ENCODE results near the gene GMEB2.

Gene GMEB2

DNA sequence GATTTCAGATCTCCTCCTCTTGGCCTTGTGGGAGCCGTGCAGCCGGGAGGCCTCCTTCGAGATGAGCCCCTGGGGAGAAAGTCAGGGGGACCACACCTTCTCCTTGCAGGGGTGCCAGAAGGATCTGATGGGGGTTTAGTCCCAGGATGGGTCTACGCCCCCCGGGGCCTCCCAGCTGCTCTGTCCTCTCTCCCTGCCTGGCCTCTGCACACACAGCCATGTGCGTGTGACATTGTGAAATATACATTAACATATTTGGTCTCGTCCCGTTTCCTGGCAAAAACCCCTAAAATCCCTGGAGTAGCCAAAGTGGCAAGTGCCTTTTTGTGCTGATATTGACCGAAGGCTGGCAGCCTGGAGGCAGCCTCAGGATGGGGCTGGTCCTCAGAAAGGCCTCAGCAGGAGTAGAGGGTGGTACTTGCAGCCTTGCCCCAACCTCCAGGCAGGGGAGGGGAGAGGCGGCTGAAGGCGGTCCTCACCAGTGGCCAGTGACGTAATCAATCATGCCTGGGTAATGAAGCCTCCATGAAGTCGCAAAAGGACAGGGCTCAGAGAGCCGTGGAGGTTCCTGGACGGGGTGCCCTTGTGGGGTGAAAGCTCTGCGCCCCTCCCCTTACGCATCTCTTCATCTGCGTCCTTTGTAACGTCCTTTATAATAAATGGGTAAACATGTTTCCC is 47.7 kb downstream of the GMEB2 start:
- H3K4me1 ChIP-seq (ENCODE audit: insufficient read depth, low read length) = peaks cover 3% of the 10 kb centered on the region
- H3K27ac ChIP-seq (ENCODE audit: low read depth, low read length) = no peak overlapping the region
- no peaks in the 10 kb centered on the region for H3K27me3 ChIP-seq (ENCODE audit: control insufficient read depth in 1 of 2, insufficient read depth in 2 of 2, low read length in 2 of 2)
- no peak overlapping the region for H3K4me3 ChIP-seq (ENCODE audit: low read depth in 1 of 2, low read length in 2 of 2)
- H3K36me3 ChIP-seq (ENCODE audit: insufficient read depth, low read length) = no peaks in the 10 kb centered on the region
- no peak overlapping the region for H3K9ac ChIP-seq (ENCODE audit: low read length)
- H3K9me3 ChIP-seq (ENCODE audit: low read length) = no peaks in the 10 kb centered on the region

DNA sequence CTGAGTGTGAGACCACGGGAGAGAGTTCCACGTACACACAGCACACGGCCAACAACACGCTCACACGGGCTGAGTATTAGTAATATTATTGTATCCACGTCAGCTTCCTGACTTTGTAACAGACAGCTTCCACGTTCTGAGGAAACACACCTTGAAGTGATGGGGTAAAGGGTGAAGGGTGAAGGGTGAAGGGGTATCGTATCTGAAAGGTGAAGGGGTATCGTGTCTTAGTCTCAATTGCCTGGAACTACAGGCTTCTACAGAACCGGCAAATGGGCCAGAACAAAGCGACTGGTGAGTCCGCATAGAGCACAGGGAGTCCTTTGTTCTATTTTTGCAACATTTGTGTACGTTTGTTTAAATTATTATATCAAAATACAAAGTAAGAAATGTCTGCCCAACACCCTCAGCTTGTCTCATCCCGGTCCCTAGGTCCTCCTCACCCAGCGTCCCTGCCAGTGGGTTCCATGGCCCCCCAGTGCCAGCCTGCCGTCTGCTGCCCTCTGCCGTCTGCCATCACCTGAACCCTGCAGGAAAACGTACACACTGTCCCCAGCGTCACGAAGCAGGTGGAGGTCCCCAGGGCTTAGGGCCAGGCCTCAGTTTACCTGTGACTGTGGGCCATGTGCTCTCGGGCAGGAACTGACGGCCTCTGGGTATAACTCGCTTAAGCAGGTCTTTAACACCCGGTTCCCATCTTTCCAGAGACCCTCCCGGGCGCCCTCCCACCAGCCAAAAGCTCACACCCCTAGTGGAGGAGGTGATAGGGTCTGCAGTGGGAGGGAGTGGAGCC is 48.5 kb downstream of the GMEB2 start:
- Histone ChIP-seq H3K4me3 (ENCODE audit: low read depth in 1 of 2, low read length in 2 of 2) (no peak overlapping the region), H3K36me3 (ENCODE audit: insufficient read depth, low read length) (no peaks in the 10 kb centered on the region), H3K27ac (ENCODE audit: low read depth, low read length) (no peak overlapping the region), H3K9me3 (ENCODE audit: low read length) (no peaks in the 10 kb centered on the region), H3K4me1 (ENCODE audit: insufficient read depth, low read length) (peaks cover 5% of the 10 kb centered on the region), H3K9ac (ENCODE audit: low read length) (no peak overlapping the region), H3K27me3 (ENCODE audit: control insufficient read depth in 1 of 2, insufficient read depth in 2 of 2, low read length in 2 of 2) (no peaks in the 10 kb centered on the region)

DNA sequence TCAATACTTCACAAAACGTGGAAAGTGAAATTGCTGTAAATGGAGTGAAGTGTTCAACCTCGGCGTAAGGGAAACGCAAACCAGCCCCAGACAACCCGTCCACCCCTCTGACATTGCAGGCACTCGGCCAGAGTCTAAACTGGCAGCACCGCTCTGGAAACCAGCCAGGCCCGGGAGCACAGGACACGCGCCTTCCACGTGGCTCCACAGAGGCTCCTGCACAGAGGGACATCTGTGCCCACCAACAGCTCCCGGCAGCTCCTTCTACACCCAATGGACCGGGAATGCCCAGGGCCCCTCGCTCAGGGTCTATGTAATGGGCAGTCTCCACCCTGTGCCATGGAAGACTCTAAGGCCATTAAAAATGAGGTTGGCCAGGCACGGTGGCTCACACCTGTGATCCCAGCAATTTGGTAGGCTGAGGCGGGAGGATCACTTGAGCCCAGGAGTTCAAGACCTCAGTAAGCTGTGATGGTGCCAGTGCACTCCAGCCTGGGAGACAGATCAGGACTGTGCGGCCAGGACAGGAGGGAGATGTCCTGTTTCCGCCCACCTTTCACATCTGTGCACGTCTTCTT is 49.5 kb downstream of the GMEB2 start:
- Histone ChIP-seq H3K36me3 (ENCODE audit: insufficient read depth, low read length) (no peaks in the 10 kb centered on the region), H3K27me3 (ENCODE audit: control insufficient read depth in 1 of 2, insufficient read depth in 2 of 2, low read length in 2 of 2) (no peaks in the 10 kb centered on the region), H3K4me3 (ENCODE audit: low read depth in 1 of 2, low read length in 2 of 2) (no peak overlapping the region), H3K9me3 (ENCODE audit: low read length) (no peaks in the 10 kb centered on the region), H3K9ac (ENCODE audit: low read length) (no peak overlapping the region), H3K4me1 (ENCODE audit: insufficient read depth, low read length) (peaks cover 12% of the 10 kb centered on the region), H3K27ac (ENCODE audit: low read depth, low read length) (no peak overlapping the region)

DNA sequence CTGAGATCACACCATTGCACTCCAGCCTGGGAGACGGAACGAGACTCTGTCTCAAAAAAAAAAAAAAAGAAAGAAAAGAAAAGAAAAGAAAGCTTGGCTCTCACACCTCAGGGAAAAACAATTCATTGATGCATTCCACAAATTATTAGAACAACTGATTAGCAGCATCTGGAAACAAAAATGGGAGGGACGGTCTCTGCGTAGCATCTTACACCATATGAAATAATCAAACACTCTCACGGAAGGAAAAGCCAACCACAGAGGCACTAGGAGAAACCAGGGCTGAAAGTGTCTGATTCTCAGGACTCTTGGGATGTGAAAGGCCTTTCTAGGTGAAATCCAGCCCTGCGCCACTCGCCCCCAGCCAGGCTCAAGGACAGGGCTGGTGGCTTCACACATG is 50.6 kb downstream of the GMEB2 start:
- H3K4me1 ChIP-seq (ENCODE audit: insufficient read depth, low read length) = peaks cover 12% of the 10 kb centered on the region
- no peak overlapping the region for H3K4me3 ChIP-seq (ENCODE audit: low read depth in 1 of 2, low read length in 2 of 2)
- no peak overlapping the region for H3K27ac ChIP-seq (ENCODE audit: low read depth, low read length)
- H3K36me3 ChIP-seq (ENCODE audit: insufficient read depth, low read length) = no peaks in the 10 kb centered on the region
- no peaks in the 10 kb centered on the region for H3K9me3 ChIP-seq (ENCODE audit: low read length)
- no peak overlapping the region for H3K9ac ChIP-seq (ENCODE audit: low read length)
- no peaks in the 10 kb centered on the region for H3K27me3 ChIP-seq (ENCODE audit: control insufficient read depth in 1 of 2, insufficient read depth in 2 of 2, low read length in 2 of 2)

DNA sequence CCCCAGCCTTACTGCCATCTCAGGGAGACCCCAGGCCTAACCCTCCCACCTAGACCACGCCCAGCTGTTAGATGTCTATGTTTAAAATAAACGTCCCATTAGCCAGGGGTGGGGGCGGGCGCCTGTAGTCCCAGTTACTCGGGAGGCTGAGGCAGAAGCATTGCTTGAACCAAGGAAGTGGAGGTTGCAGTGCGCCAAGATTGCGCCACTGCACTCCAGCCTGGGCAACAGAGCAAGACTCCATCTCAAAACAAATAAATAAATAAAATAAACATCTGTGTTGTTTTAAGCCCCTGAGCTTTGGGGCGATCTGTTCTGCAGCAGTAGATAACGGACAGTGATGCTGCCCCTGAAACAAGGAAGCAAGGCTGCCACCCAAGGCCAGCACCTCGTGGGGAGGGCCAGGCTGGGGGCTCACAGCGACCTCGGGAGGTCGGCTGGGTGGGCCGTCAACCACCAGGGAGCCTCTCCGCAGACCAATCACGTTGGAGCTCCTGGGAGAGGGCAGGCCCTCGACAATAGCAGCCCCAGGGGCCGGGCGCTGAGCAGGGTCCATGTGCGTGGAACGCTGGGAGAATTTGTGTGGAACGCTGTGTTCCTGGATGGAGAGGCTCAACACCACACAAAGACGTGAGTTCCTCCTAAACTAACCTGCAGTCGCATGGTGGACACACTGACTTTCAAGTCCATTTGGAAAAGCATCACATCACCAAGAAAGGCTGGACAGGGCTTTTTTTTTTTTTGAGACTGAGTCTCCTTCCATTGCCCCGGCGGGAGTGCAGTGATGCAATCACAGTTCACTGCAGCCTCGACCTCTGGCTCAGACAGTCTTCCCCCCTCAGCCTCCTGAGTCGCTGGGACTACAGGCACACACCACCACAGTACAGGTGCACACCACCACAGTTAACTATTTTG is 51.8 kb downstream of the GMEB2 start:
- no peaks in the 10 kb centered on the region for H3K27me3 ChIP-seq (ENCODE audit: control insufficient read depth in 1 of 2, insufficient read depth in 2 of 2, low read length in 2 of 2)
- peak overlapping the region in 1 of 2 donors; percentile 55 for H3K4me3 ChIP-seq (ENCODE audit: low read depth in 1 of 2, low read length in 2 of 2)
- no peaks in the 10 kb centered on the region for H3K36me3 ChIP-seq (ENCODE audit: insufficient read depth, low read length)
- peak overlapping the region; percentile 12 for H3K27ac ChIP-seq (ENCODE audit: low read depth, low read length)
- H3K9me3 ChIP-seq (ENCODE audit: low read length) = no peaks in the 10 kb centered on the region
- peaks cover 12% of the 10 kb centered on the region for H3K4me1 ChIP-seq (ENCODE audit: insufficient read depth, low read length)
- no peak overlapping the region for H3K9ac ChIP-seq (ENCODE audit: low read length)

DNA sequence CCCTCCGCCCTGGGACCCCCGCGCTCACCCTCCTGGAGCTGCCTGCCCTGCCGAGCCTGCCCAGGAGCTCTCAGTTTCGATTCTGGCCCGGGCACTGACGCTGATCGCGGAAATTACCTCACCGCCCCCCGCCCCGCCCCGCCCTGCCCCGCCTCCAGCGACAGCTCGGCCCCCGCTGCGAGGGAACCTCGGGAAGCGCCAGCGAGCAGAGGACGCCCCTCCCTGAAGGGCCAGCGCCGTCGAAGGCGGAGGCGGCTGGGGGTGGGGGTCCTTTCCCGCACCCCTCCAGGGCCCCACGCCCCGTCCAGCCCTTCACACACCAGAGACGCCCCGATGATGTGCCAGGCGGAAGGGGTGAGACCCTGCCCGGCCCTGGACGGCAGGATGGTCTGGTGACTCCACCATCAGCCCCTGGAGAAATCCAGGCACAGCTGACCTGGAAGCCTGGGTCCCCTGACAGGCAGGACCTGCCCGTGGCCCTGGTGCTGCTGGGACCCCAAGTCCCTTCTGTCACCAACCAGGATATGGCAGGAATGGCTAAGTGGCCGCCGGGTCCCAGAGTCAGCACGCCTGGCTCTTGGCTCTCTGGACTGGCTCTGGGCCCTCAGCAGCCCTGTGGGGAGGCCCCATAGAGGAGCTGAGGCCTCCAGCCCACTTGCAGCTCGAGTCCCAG is 52.6 kb downstream of the GMEB2 start, which contains the start of gene HELZ2:
Gene HELZ2, minus strand, starts transcription at position 84 of the 673 bp plus-strand sequence. CDS start 1,854 bp downstream, outside the sequence.
- Histone ChIP-seq H3K27ac (ENCODE audit: low read depth, low read length) (peak within 1 kb of the TSS; percentile 68), H3K9ac (ENCODE audit: low read length) (peak within 1 kb of the TSS; percentile 87), H3K27me3 (ENCODE audit: control insufficient read depth in 1 of 2, insufficient read depth in 2 of 2, low read length in 2 of 2) (no peaks in the 10 kb centered on the region), H3K36me3 (ENCODE audit: insufficient read depth, low read length) (no peaks in the 10 kb centered on the region), H3K9me3 (ENCODE audit: low read length) (no peaks in the 10 kb centered on the region), H3K4me1 (ENCODE audit: insufficient read depth, low read length) (peaks cover 12% of the 10 kb centered on the region), H3K4me3 (ENCODE audit: low read depth in 1 of 2, low read length in 2 of 2) (peak within 1 kb of the TSS; percentile 74 to 87)

DNA sequence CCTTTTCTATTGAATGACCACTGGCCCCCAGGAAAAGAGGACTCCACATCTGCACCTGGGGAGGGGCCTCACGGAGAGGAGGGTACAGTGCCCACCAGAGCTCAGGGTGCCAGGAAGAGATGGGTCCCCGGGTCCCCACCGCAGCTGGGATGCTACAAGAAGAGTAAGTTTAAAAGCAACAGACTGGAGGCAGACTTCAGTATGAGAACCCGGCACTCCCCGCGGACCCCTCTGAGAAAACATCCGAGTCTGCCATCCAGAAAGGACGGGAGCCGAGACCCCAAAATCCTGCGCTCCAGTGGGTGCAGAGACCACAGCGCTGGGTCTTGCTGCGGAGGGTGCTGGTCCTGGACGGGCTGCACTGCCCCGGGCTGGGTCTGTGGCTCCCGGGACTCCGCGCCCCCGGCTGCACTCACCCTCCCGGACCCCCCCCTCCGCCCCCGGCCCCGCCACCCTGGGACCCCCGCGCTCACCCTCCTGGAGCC is 53.2 kb downstream of the GMEB2 start:
- Histone ChIP-seq H3K4me1 (ENCODE audit: insufficient read depth, low read length) (peaks cover 12% of the 10 kb centered on the region), H3K36me3 (ENCODE audit: insufficient read depth, low read length) (no peaks in the 10 kb centered on the region), H3K9me3 (ENCODE audit: low read length) (no peaks in the 10 kb centered on the region), H3K4me3 (ENCODE audit: low read depth in 1 of 2, low read length in 2 of 2) (peak overlapping the region; percentile 74 to 87), H3K9ac (ENCODE audit: low read length) (peak overlapping the region; percentile 87), H3K27me3 (ENCODE audit: control insufficient read depth in 1 of 2, insufficient read depth in 2 of 2, low read length in 2 of 2) (no peaks in the 10 kb centered on the region), H3K27ac (ENCODE audit: low read depth, low read length) (peak overlapping the region; percentile 68)

DNA sequence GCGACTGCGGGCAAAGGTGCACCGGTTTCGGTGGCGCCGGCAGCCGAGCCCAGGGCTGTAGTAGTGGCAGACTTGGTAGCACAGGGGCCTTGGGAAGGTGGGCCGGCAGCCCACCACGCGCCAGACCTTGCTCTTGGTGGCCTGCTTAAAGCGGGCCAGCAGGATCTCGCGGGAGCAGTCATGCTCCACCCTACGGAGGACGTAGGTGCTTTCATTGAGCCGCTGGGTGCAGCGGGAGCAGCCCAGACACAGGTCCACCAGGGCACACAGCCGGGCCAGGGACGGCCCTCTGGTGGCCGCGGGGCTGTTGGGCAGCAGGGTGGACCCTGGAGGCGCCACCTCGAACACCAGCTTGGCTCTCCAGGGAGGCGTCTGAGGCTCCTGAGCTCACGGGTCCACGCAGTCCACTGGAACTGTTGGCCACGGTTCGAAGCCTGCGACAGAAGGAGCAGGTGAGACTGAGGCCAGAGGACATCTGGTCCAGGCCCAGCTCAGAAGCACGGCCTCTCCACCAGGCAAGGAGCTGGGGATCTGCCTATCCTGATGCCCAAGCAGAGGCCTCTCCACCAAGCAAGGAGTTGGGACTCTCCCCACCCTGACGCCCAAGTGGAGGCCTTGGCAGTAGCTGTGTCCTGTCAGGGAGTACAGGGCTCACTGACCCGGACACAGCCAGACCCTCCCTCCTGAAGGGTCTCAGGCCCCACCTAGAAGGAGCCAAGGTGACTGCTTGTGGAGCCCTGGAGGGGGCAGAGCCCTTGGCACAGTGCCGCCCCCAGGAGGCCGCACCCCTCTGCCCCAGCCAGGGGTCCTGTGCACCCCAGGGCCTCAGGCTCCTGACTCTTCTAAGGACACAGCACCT is 53.9 kb downstream of the GMEB2 start:
- peak overlapping the region; percentile 74 to 87 for H3K4me3 ChIP-seq (ENCODE audit: low read depth in 1 of 2, low read length in 2 of 2)
- H3K27me3 ChIP-seq (ENCODE audit: control insufficient read depth in 1 of 2, insufficient read depth in 2 of 2, low read length in 2 of 2) = no peaks in the 10 kb centered on the region
- peak overlapping the region; percentile 87 for H3K9ac ChIP-seq (ENCODE audit: low read length)
- no peaks in the 10 kb centered on the region for H3K9me3 ChIP-seq (ENCODE audit: low read length)
- H3K36me3 ChIP-seq (ENCODE audit: insufficient read depth, low read length) = no peaks in the 10 kb centered on the region
- H3K4me1 ChIP-seq (ENCODE audit: insufficient read depth, low read length) = peaks cover 12% of the 10 kb centered on the region
- H3K27ac ChIP-seq (ENCODE audit: low read depth, low read length) = peak overlapping the region; percentile 68

DNA sequence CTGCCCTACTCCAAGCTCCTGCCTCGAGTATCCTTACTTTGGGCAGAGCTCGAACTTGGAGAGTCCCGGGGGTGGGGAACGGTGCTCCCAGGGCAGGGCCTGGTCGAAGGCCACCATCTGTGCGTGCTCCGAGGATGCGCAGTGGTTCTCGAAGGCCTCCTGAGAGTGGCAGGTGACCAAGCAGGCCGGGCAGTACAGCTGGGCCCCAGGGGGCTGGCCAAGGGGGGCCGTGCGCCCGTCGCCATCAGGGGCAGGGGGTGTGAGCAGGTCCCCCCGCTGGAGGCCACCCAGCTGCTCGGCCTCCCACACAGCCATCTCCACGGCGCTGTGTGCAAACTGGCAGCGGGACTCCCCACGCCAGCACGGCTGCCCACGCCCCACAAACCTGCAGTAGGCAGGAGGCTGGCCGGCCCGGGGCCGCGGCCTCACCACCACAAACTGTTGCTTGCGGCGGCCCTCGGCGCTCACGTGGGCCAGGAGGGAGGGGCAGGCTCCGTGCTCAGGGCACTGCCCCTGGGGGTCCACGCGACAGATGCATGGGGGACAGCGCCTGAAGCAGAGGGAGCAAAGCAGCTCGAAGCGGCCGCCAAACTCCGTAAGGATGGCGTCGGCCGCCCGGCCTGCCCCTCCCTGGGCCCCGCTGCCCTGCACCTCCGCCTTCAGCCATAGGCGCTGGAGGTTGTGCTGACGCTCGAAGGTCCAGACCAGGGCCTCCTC is 54.7 kb downstream of the GMEB2 start:
- Histone ChIP-seq H3K36me3 (ENCODE audit: insufficient read depth, low read length) (no peaks in the 10 kb centered on the region), H3K9me3 (ENCODE audit: low read length) (no peaks in the 10 kb centered on the region), H3K27ac (ENCODE audit: low read depth, low read length) (no peak overlapping the region), H3K9ac (ENCODE audit: low read length) (no peak overlapping the region), H3K27me3 (ENCODE audit: control insufficient read depth in 1 of 2, insufficient read depth in 2 of 2, low read length in 2 of 2) (no peaks in the 10 kb centered on the region), H3K4me1 (ENCODE audit: insufficient read depth, low read length) (peaks cover 9% of the 10 kb centered on the region), H3K4me3 (ENCODE audit: low read depth in 1 of 2, low read length in 2 of 2) (no peak overlapping the region)
